ENCODE results near the gene TBC1D22A.

TBC1D22A gene

GRCh38 chr22:46796566-46797195 is 34.2 kb downstream of the TBC1D22A start:
- no peak for DNase-seq

- DNase-seq, result no peak
Observed at GRCh38 chr22:46797355-46797754, 34.9 kb downstream of the TBC1D22A start.

- no peak for DNase-seq
Observed at GRCh38 chr22:46798041-46798365, 35.6 kb downstream of the TBC1D22A start.

GRCh38 chr22:46798366-46799350 is 36.2 kb downstream of the TBC1D22A start:
- DNase-seq, result peak; percentile 85

GRCh38 chr22:46799626-46800025 is 37.2 kb downstream of the TBC1D22A start:
- DNase-seq, result no peak

DNA sequence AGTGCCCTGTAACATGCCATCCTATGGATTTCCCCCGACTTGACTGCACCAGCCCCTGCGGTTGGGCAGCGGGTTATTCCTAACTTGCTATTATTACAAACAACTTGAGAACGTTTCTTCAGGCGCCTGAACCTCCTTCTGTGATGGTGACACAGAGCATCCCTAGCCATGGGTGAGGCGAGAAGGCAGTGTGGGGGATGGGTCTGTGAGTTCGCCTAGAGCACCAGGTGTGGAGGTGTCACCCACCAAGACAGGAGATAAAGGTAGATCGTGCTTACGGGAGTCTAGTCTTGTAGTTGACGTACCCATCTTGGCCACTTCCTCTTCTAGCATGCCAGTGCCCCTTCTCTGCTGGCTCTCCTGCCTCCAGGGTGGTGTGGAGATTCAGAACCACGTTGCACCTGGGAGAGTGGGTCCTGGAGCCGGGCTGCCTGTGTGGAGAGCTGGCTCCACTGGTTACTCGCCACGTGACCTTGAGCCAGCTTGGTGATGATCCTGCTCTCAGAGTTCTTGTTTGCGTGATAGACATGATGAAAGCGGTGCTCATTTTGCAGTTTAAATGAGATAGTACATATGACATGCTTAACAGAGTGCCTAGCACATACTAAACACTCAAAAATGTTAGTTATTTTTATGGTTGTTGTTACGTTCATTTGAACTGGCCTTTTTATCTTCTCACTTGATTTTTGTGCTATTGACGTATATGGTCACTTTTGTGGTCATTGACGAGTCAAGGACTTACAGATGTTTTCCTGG is 37.8 kb downstream of the TBC1D22A start:
- DNase-seq, result no peak

DNA sequence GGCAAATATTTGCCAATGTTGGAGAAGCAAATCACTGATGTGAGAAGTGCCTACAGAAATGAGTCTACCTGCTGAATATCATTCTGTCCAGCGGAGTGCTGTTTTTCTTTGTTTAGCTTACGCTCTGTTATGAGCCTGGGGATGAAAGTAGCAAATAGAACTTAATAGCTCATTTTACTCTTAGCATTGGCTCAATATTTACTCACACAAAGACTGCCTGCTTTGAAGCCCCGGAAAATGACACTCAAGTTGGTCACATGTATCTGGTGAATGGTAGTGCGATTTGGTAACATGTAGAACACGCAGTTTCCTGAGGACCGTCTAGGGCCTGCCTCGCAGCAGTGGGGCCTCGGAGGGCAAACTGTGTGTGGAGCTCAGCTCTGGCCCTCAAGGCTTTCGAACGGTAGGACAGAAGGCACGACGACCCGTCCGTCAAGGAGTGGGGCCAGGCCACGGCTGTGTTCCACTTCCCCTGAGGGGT is 38.9 kb downstream of the TBC1D22A start:
- DNase-seq, result no peak

DNA sequence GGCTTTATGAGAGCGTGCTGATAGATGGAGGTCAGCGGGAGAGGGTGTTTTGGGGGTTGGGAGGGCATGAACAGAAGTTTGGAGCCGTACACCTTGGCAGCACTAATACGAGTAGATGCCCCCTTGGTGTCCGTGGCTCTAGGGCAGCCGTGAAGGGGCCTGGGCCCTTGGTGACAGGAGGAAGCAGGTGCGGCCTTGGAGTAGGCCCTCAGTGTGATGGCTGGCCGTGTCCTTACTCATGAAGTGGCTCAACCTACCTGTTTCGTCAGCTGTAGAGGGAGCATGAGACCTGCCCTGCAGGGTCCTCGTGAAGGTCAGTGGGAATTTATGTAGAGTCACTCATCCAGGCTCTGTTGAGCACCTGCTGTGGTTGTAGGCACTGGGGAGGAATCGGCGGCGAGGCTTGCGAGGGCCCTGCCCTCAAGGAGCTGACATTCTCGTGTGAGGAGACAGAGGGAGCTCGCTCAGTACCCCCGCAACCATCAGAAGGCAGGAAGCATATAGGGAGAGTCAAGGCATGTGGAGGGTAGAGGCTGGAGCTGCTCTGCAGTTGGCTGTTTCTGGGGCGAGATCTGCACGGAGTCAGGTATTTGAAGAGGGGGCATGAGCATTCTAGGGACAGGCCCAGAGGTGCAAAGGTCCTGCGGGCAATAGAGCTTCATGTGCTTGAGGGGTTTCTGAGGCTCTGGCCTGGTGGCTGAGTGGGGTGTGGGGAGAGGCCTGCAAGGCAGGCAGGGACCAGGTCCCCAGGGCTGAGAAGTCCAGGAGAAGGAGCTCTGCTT is 39.6 kb downstream of the TBC1D22A start:
- DNase-seq, result no peak

GRCh38 chr22:46802608-46803027 is 40.2 kb downstream of the TBC1D22A start:
- no peak for DNase-seq

GRCh38 chr22:46803031-46803880 is 40.8 kb downstream of the TBC1D22A start:
- peak; percentile 70 for DNase-seq

DNA sequence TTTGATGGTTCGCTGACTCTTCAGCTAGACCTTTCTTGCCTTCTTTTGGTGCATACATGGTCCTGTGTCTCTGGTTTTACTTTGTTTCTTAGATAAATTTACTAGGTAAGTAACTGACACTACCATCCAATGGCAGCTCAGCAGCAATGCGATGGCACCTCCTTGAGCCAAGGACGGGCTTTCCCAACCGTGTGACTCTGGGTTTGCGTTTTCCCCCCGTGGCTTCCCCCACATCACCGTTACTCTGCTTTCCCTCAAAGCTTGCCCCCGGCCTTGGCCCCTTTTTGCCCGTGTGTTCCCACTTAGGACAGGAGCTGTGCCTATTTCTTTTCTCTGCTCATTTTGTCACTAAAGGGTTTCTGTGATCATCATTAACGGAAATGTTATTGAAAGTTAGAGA is 41.5 kb downstream of the TBC1D22A start:
- no peak for DNase-seq

DNA sequence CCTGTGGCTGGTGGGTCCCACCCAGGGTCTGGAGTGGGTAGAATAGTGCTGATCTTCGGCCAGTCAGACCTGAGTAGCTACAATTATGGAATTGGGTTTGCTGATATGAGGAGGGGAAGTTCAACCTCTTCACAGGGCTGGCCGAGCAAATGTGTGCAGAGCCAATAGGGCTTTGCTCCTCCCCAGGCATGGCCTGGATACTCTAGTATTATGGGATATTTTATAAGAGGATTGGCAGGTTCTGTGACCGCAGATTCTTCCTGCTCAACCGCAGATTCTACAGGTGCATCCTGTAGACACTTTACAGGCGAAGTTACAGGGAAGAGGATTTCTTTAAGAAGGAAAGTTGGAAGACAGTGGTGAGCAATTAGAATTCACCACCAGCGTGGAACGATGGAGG is 44.3 kb downstream of the TBC1D22A start:
- no peak for DNase-seq

- no peak for DNase-seq
Observed at GRCh38 chr22:46807458-46807857, 45.0 kb downstream of the TBC1D22A start.

- no peak for DNase-seq
Observed at GRCh38 chr22:46809153-46809885, 46.9 kb downstream of the TBC1D22A start.

- DNase-seq, result no peak
Observed at GRCh38 chr22:46810856-46811786, 48.7 kb downstream of the TBC1D22A start.

- DNase-seq, result no peak
Observed at GRCh38 chr22:46812034-46812605, 49.7 kb downstream of the TBC1D22A start.

- no peak for DNase-seq
Observed at GRCh38 chr22:46812788-46813187, 50.3 kb downstream of the TBC1D22A start.

DNA sequence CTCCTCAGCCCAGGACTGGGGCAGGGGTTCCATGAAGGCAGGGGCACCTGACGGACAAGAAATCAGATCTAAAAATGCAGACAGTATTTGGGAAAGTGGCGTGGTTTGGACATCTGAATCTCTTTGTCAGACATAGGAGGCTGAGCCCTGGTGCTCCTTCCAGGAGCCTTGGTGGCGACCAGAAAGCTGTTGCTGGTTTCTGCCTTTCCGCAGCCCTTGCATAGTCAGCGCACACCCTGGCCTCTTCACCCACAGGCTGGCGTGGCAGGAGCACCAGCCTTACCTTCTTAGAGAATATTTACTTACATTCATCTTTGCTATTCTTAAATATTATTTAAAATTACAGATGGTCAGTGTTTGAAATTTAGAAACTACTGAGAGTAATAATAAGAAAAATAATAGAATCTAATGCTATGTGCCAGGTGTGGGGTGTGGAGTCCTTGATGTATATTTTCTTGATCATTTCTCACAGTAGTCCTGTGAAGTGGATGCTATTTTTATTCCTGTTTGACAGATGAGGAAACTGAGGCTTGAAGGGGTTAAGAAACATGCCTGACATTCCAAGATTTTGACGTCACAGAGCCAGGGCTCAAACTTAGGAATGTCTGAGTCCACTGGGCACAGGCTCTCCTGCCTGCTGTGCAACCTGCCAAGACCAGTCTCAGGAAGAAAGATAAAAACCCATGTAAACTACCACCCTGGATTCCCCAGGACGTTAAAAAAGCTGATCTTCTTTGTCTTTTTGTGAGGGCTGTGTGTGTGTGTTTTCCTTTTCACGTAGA is 51.6 kb downstream of the TBC1D22A start:
- no peak for DNase-seq

Data from activated CD4-positive, alpha-beta T cell treated with anti-CD3 and anti-CD28 coated beads, Interleukin-10, Interleukin-2, amounts not matched to agents 100 ng/mL and 50 ng/mL, durations not matched to agents 16 hours and 8 hours (primary cell).